HEK293T (cell line): ENCODE measurements around the gene GOLGA6D.
"Not testable (repeated sequence)": the region's sequence is repeated elsewhere in the genome, so short reads cannot be mapped to it uniquely, and the experiment has no call there.

Experiments used
- CTCF ChIA-PET: fragments of 350-600 bp; formaldehyde crosslinking; extraction: SDS; loops from one replicate; lab custom pipeline; 2021; ENCODE audit warnings: antibody characterized with exemption, inconsistent platforms; lab: Yijun Ruan, JAX
- POLR2A ChIA-PET: fragments of 350-600 bp; formaldehyde crosslinking; extraction: SDS; loops from one replicate; lab custom pipeline; 2020; ENCODE audit warnings: antibody characterized with exemption, inconsistent platforms; lab: Yijun Ruan, JAX
- DNase-seq: peaks from one replicate; pipeline ENCODE4 v3.0.0; 2012; ENCODE audit warnings: mixed read lengths; ENCODE audit errors: extremely low spot score
- ARNT ChIP-seq: fragments of 450-650 bp; IDR thresholded peaks from 2 replicates; pipeline ENCODE4 v1.6.1; 2017; ENCODE audit warnings: mild to moderate bottlenecking
- BHLHE40 ChIP-seq: fragments of 450-650 bp; IDR thresholded peaks from 2 replicates; pipeline ENCODE4 v1.6.1; 2016; ENCODE audit warnings: mild to moderate bottlenecking, moderate library complexity, borderline replicate concordance
- CTBP1 ChIP-seq: fragments of 450-650 bp; IDR thresholded peaks from 2 replicates; pipeline ENCODE4 v1.6.1; 2016; ENCODE audit warnings: borderline replicate concordance
- ELF4 ChIP-seq: fragments of 450-650 bp; IDR thresholded peaks from 2 replicates; pipeline ENCODE4 v1.6.1; 2017; ENCODE audit warnings: antibody characterized with exemption
- FOXA1 ChIP-seq: fragments of 450-650 bp; IDR thresholded peaks from 2 replicates; pipeline ENCODE4 v1.6.1; 2016; ENCODE audit warnings: mild to moderate bottlenecking
- FOXK2 ChIP-seq: fragments of 450-650 bp; IDR thresholded peaks from 2 replicates; pipeline ENCODE4 v1.6.1; 2016; ENCODE audit warnings: mild to moderate bottlenecking
- FOXM1 ChIP-seq: fragments of 450-650 bp; IDR thresholded peaks from 2 replicates; pipeline ENCODE4 v1.6.1; 2017; ENCODE audit warnings: mild to moderate bottlenecking, borderline replicate concordance
- HDGF ChIP-seq: fragments of 450-650 bp; IDR thresholded peaks from 2 replicates; pipeline ENCODE4 v1.6.1; 2017; ENCODE audit warnings: antibody characterized with exemption, borderline replicate concordance
- L3MBTL2 ChIP-seq: fragments of 450-650 bp; conservative IDR thresholded peaks from 2 replicates; pipeline ENCODE4 v1.6.1; 2016; ENCODE audit warnings: mild to moderate bottlenecking
- LEF1 ChIP-seq: fragments of 450-650 bp; IDR thresholded peaks from 2 replicates; pipeline ENCODE4 v1.6.1; 2017; ENCODE audit warnings: mild to moderate bottlenecking, borderline replicate concordance
- NFRKB ChIP-seq: fragments of 450-650 bp; IDR thresholded peaks from 2 replicates; pipeline ENCODE4 v1.6.1; 2016; ENCODE audit warnings: mild to moderate bottlenecking, moderate library complexity
- PKNOX1 ChIP-seq: fragments of 450-650 bp; IDR thresholded peaks from 2 replicates; pipeline ENCODE4 v1.6.1; 2016
- SP1 ChIP-seq: fragments of 450-650 bp; IDR thresholded peaks from 2 replicates; pipeline ENCODE4 v1.6.1; 2017
- SUZ12 ChIP-seq: fragments of 450-650 bp; IDR thresholded peaks from 2 replicates; pipeline ENCODE4 v1.6.1; 2016; ENCODE audit warnings: mild to moderate bottlenecking
- TARDBP ChIP-seq: fragments of 450-650 bp; IDR thresholded peaks from 2 replicates; pipeline ENCODE4 v1.6.1; 2016
- ZNF384 ChIP-seq: fragments of 450-650 bp; IDR thresholded peaks from 2 replicates; pipeline ENCODE4 v1.6.1; 2016

Gene GOLGA6D

GRCh38 chr15:75307778-75308390, 25.2 kb downstream of the GOLGA6D start:
- CTCF ChIA-PET, result interaction anchor here (0.7 to 2.3 kb wide), 5 partner anchors 8 to 361 kb away, joined by 3 to 7 read pairs (median 3); no protein-coding TSS in a partner anchor
- peak; percentile 81 for DNase-seq
- POLR2A ChIA-PET, result interaction anchor here (0.6 to 1.0 kb wide), 4 partner anchors 28 to 351 kb away, joined by 3 to 4 read pairs (median 3); partner anchors contain the start of genes C15orf39, COMMD4, PPCDC and RPP25
- TF ChIP-seq BHLHE40 (no peak), NFRKB (no peak), CTBP1 (no peak), FOXK2 (no peak), ARNT (no peak), FOXA1 (no peak), TARDBP (no peak), SP1 (no peak), ELF4 (no peak), ZNF384 (no peak)

GRCh38 chr15:75309711-75310110, 27.1 kb downstream of the GOLGA6D start:
- TF ChIP-seq FOXK2 (no peak), ELF4 (no peak), TARDBP (no peak), NFRKB (no peak), FOXA1 (no peak), SP1 (no peak), ZNF384 (no peak), CTBP1 (no peak), PKNOX1 (no peak), BHLHE40 (no peak), SUZ12 (no peak), ARNT (no peak), HDGF (no peak), LEF1 (no peak), FOXM1 (no peak), L3MBTL2 (no peak)
- ChIA-PET CTCF (no interaction called here), POLR2A (no interaction called here)
- DNase-seq, result no peak

GRCh38 chr15:75312548-75312947, 29.9 kb downstream of the GOLGA6D start:
- POLR2A ChIA-PET, DNase-seq, CTCF ChIA-PET: not testable (repeated sequence)

GRCh38 chr15:75313116-75313845, 30.6 kb downstream of the GOLGA6D start:
- no peak for TF ChIP-seq FOXK2
- TF ChIP-seq HDGF, result no peak
- TF ChIP-seq LEF1, result no peak
- no peak for TF ChIP-seq TARDBP
- no peak for TF ChIP-seq SP1
- TF ChIP-seq PKNOX1, result no peak
- TF ChIP-seq L3MBTL2, result no peak
- TF ChIP-seq NFRKB, result no peak
- no peak for TF ChIP-seq ZNF384
- TF ChIP-seq ELF4, result no peak
- no peak for TF ChIP-seq FOXA1
- no peak for TF ChIP-seq BHLHE40
- no peak for TF ChIP-seq ARNT
- no peak for DNase-seq
- CTCF ChIA-PET, result no interaction called here
- POLR2A ChIA-PET, result no interaction called here

GRCh38 chr15:75314552-75315290, 32.1 kb downstream of the GOLGA6D start:
- ChIA-PET CTCF (no interaction called here), POLR2A (no interaction called here)
- DNase-seq, result no peak
- no peak for TF ChIP-seq PKNOX1
- no peak for TF ChIP-seq LEF1
- no peak for TF ChIP-seq SUZ12
- no peak for TF ChIP-seq ZNF384
- no peak for TF ChIP-seq FOXK2
- no peak for TF ChIP-seq ELF4
- TF ChIP-seq BHLHE40, result no peak
- TF ChIP-seq ARNT, result no peak
- no peak for TF ChIP-seq SP1
- no peak for TF ChIP-seq CTBP1
- no peak for TF ChIP-seq FOXM1
- no peak for TF ChIP-seq HDGF
- no peak for TF ChIP-seq L3MBTL2
- no peak for TF ChIP-seq FOXA1
- TF ChIP-seq TARDBP, result no peak
- no peak for TF ChIP-seq NFRKB

GRCh38 chr15:75319231-75319897, 36.7 kb downstream of the GOLGA6D start:
- CTCF ChIA-PET, result interaction anchor here (1.7 kb wide), 1 partner anchor 10 kb away, joined by 4 read pairs; no protein-coding TSS in a partner anchor
- POLR2A ChIA-PET, DNase-seq: not testable (repeated sequence)
